Kidney epithelial cell (primary cell): ENCODE data around the gene TAS2R38. TPM values are rescaled to one million over a fixed set of nuclear protein-coding genes. Genes with fewer than 3 reads are reported as not detected.

ENCODE experiments used
- DNase-seq: peaks from one replicate; pipeline ENCODE4 v3.0.0-alpha.2; 2010; ENCODE audit warnings: low read depth
- H3K27me3 ChIP-seq: 2 replicates; pipeline ENCODE4 v1.6.0; 2011; ENCODE audit warnings: low read length; ENCODE audit not compliant: control insufficient read depth, insufficient read depth
- H3K36me3 ChIP-seq: 2 replicates; pipeline ENCODE4 v1.5.1; 2011; ENCODE audit warnings: low read length; ENCODE audit not compliant: control insufficient read depth, insufficient read depth
- H3K4me3 ChIP-seq: 2 replicates; pipeline ENCODE4 v1.5.1; 2011; ENCODE audit warnings: low read depth, mild to moderate bottlenecking, control low read depth, low read length
- CTCF ChIP-seq: IDR thresholded peaks from 2 replicates; pipeline ENCODE4 v1.5.1; 2011; ENCODE audit warnings: mild to moderate bottlenecking, moderate library complexity, low read length, control low read depth, inconsistent platforms; ENCODE audit not compliant: insufficient read depth, poor library complexity, severe bottlenecking
- total RNA-seq: library from RNA; depleted of rRNA; stranded (reverse); fragments of >200 nt; gene quantifications from 2 replicates; pipeline ENCODE4 v1.2.3, GENCODE V29; 2015

TAS2R38 gene
- not detected in 2 replicates for total RNA-seq

DNA sequence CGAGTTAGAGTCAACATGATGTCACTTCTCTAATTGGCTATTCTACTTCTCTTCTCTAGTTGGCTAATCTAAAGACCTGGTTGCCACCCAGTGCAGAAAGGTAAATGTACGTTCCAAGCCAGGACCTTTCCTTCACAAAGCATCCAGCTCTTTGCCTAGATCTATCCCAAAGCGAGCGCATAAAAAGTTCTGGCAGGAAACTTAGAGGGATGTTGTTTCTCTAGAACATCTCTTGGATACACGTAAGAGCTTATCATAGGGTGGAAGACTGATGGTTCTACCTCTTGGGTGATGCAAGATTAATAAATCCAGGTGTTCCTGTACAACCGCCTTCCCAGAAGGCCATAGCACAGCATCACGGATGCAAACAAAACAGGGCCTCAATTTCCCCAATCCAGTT lies at the start of gene TAS2R38:
Gene TAS2R38, minus strand, starts transcription at position 101 of the 400 bp plus-strand sequence. Its CDS starts 84 bp downstream, at position 17.
- Histone ChIP-seq H3K27me3 (no peaks in the 10 kb centered on the region), H3K4me3 (no peak within 1 kb of the TSS), H3K36me3 (no peaks in the 10 kb centered on the region)
- no peak for TF ChIP-seq CTCF
- DNase-seq, result no peak

DNA sequence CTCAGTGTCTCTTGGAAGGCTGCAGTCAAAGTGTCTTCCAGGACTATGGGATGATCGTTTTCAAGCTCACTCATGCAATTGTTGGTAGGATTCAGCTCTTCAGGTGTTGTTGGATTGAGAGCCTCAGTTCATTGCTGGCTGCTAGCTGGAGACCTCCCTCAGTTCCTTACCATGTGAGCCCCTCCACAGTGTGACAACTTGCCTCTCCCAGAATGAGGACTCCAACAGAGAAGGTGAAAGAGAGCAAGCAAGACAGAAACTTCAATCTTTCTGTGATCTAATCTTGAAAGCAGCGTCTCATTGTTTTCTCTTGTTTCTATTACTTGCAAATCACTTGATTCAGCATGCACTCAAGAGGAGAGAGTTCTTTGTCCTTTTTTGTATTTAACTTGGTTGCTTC lies 44.6 kb upstream of the TAS2R38 start:
- Histone ChIP-seq H3K36me3 (no peaks in the 10 kb centered on the region), H3K4me3 (no peak overlapping the region), H3K27me3 (no peaks in the 10 kb centered on the region)
- DNase-seq, result no peak
- no peak for TF ChIP-seq CTCF

DNA sequence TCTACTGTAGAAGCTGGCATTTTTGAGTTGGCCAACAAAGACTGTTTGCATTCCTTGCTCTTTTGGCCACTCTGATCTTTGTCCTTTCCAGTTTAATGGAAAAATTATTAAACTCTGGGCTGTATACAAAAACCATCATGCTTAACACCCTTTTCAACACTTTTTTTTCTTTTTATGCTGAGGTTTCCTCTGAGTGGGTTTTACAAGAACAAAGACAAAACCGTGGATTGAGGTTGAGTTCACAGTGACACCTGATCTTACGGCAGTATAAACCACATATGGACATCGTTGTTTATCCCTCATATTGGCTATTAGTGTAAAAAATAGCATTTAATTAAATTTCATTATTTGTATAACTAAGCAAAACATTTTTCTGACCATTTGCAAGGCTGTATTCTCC lies 43.9 kb upstream of the TAS2R38 start:
- Histone ChIP-seq H3K27me3 (no peaks in the 10 kb centered on the region), H3K36me3 (no peaks in the 10 kb centered on the region), H3K4me3 (no peak overlapping the region)
- no peak for DNase-seq
- TF ChIP-seq CTCF, result no peak

DNA sequence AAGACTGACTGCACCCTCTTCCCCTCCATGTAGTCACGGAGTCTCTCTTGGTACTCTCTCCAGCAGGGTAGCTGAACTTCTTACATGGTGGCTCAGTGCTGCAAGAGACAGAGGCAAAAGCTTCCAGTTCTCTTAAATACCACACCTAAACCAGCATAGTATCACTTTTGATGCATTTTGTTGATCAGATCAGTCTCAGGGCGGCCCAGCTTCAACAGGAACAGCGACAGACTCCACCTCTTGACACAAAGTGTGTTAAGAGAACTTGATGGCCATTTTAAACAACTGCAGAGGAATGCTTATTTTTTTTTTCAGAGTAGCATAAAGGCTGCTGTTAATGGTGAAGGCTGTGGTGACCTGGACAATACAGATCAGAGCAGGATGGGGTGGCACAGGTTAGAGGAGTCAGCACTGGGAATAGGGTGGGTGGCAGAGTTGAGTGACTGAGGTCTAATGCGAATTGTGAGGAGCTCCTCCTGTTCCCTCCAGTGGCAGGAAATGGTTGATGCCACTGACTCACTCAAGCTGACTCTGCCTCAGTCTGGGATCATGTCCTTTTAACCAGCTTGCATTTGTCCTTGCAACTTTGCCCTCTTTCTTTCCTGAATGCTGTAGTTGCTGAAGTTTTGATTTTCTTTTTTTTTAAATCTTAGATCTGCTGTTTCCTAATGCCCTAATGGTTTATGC lies 39.4 kb upstream of the TAS2R38 start:
- no peaks in the 10 kb centered on the region for H3K36me3 ChIP-seq
- TF ChIP-seq CTCF, result no peak
- H3K27me3 ChIP-seq, result no peaks in the 10 kb centered on the region
- no peak for DNase-seq
- H3K4me3 ChIP-seq, result no peak overlapping the region

DNA sequence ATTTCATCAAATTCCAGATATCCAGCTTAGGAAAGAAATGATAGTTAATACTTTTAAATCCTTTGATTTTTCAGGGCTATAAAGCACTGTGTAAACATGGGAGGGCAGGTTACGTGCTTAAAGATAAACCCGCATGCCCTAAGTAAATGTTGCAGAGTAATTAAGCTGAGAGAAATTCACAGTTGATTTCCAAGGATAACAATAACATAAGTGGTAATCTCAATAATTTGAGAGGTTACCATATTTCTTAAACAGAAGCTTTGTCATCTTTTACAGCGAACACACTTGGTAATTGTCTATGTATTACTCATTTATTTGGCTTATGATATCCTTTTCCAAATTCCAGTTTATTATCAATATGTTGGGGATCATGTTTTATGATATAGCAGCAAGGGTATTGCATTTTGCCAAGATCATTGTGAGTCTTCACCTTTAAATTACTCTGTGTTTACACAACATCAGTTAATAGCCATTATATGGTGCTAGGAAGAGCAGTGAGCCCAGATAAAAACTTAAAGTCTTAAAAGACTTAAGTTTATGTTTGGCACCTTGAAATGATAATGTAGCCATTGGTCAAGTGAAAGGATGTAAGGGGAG lies 37.5 kb upstream of the TAS2R38 start:
- no peaks in the 10 kb centered on the region for H3K36me3 ChIP-seq
- TF ChIP-seq CTCF, result no peak
- H3K4me3 ChIP-seq, result no peak overlapping the region
- DNase-seq, result no peak
- no peaks in the 10 kb centered on the region for H3K27me3 ChIP-seq

GRCh38 chr7:142009187-142009586 lies 35.6 kb upstream of the TAS2R38 start:
- no peak overlapping the region for H3K4me3 ChIP-seq
- no peaks in the 10 kb centered on the region for H3K27me3 ChIP-seq
- DNase-seq, result no peak
- no peak for TF ChIP-seq CTCF
- H3K36me3 ChIP-seq, result no peaks in the 10 kb centered on the region
